RKO (cell line): ENCODE data around the gene PADI6.
"Not testable (repeated sequence)": the region's sequence is repeated elsewhere in the genome, so short reads cannot be mapped to it uniquely, and the experiment has no call there.

Experiments
- DNase-seq: peaks from one replicate; pipeline ENCODE4 v3.0.0-alpha.2; 2016; ENCODE audit warnings: low spot score

PADI6 gene

DNA sequence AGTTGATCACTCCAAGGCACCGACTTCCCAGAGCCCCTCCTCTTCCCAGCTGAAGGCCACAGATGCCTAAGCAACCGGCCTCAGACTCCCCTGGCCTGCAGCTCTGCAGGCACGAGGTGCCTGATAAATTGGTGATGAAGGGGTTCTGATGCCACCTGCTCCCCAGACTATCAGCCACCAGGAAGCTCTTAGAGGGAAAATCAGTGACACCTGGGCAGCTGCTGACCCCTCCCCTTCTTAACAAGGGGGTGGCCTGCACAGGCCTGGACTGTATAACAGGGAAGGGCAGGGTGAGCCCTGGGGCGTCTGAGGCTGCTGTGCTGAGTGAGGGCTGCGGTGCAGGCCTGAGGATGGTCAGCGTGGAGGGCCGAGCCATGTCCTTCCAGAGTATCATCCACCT lies at the start of gene PADI6:
Gene PADI6, plus strand, starts transcription at position 301 of the 400 bp plus-strand sequence. Its CDS starts 50 bp downstream, at position 351.
- no peak for DNase-seq

DNA sequence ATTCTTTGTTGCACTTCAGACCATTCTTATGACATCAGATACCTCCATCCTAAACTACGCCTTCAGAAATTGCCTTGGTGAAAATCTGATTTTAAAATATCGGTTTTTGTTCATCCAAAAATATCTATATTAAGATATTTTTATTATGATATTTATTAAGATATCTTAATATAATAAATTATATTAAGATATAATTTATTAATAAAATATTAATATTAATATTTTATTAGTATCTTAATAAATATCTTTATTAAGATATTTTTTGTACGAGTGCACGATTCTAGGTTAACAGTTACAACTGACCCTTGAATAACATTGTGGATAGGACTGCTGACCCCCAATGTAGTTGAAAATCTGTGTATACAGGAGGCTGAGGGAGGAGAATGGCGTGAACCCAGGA lies 43.1 kb upstream of the PADI6 start:
- DNase-seq, result no peak

DNA sequence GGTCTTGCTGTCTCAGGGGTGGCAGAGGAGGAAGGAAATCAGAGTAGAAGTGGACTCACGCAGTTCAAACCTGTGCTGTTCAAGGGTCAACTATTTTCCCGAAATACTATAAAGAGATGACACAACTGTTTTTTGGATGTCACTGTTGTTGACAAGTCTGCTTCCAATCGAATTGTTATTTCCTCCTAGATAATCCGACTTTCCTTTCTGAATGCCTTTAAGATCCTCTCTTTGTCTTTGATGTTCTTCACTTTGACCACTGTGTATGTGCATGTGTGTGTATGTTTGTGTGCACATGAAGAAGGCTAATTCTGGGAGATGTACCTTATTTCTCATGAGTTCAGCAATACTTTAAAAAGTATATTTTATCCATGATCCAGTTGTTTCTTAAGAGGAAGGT lies 42.4 kb upstream of the PADI6 start:
- DNase-seq, result no peak

DNA sequence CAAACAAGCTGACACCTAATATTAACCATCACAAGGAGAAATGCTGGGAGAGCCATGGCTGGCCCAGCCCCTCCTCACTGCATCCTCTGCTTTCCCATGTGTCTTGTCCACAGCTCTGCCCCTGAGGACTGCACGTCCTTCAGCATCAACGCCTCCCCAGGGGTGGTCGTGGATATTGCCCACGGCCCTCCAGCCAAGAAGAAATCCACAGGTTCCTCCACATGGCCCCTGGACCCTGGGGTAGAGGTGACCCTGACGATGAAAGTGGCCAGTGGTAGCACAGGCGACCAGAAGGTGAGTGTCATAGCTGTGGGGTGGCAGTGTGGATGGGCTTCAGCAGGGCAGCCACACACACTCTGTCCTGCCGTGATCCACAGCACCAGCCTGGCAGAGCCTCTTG lies 41.1 kb upstream of the PADI6 start:
- no peak for DNase-seq

DNA sequence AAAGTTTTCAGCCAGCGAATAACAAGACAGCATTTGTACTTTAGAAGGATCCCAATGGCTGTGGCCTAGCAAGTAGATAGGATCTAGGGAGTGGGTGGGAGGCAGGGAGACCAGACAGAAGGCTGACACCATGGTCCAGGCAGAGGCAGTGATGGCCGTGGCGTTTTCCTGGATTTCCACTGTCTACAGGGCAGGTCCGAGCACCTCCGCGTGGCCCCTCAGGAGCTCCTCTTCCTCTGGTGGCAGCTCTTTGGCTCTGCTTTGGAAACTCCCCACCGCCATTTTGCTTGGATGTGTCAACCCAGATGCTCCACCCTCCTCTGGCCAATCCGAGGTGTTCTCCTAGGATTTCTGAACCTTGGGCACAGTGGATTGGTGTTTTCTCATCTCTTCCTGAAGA lies 38.9 kb upstream of the PADI6 start:
- no peak for DNase-seq

DNA sequence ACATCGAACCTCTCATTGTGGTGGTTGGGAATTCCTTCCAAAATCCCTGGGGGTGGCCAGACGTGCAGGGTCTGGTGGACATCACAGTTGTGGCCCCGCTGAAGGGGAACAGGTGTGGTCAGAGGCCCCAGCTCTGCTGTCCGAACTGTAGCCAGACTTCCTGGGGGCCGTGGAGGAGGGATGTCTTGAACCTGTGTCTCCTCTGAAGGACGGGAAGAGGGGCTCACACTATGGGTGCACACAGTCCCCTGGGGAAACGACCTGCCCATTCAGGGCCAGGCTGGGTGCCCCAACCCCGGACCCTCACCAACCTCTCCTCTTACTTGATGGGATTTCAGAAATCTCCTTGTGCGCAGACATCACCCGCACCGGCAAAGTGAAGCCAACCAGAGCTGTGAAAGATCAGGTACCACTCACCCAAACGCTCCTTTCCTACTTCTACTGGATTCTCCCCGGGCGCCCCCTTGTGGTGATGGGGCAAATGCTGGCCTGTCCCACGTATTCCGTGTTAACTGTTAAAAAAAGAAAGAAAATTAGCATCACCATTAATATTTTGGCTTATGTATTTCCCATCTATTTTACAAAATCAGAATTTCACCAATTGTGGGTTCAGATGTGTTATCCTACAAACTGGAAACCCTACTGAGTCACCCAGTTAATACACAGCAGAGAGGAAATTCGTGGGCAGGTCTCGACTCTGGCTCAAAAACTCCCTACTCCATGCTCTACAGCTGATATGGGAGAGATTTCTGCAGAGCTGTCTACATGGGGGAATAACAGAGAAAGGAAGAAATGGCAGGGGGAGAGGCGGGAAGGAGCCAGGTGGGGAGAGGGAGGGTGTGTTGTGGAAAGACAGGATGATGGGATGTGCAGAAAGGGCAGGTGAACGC lies 35.9 kb upstream of the PADI6 start:
- DNase-seq, result peak; percentile 60

DNA sequence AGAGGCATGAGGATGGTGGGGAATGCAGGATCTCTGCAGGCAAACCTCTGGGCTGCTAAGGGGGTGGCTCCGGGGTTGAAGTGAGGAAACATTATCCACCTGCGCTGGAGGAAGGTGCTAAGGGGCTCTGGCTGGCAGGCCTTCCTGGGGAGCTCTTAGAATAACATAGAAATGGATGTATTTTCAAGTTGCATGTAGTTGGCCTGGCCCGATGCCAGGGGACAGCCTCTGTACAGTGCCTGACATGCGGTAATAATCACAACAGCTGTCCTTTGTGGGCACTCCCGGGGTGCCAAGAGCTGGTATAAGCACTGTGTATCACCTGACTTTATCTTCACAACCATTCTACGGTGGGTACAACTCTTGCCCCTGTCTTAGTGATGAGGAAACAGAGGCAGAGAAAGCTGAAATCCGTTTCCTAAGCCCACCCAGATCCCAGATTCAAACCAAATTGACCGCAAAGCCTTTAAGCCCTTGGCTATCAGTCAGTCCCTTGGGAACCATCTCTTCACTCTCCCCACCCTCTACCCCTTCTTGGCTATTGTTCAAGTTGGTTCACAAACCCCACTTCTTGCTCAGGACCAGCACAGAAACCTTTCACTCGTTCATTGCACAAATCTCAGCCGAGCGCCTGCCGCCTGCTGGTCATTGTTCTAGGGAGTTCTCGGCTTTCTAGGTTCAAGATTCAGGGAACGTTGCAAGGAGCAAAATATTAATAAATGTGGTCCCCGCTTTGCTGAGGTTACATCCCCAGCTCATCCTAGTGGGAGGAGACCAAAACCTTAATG lies 33.1 kb upstream of the PADI6 start:
- DNase-seq, result no peak

DNA sequence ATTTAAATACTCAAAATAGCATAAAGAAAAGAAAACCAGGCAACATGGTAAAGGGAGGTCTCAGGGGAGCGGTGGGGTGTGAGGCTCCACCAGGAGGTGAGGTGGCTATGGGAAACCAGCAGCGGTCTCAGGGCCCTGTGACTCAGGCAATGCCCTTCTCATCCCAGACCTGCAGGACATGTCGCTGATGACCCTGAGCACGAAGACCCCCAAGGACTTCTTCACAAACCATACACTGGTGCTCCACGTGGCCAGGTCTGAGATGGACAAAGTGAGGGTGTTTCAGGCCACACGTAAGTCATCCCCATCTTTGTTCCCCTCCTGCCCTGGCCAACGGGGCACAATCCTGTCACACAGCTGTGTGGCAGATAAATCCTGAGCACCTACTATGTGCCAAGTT lies 32.5 kb upstream of the PADI6 start:
- DNase-seq, result no peak

DNA sequence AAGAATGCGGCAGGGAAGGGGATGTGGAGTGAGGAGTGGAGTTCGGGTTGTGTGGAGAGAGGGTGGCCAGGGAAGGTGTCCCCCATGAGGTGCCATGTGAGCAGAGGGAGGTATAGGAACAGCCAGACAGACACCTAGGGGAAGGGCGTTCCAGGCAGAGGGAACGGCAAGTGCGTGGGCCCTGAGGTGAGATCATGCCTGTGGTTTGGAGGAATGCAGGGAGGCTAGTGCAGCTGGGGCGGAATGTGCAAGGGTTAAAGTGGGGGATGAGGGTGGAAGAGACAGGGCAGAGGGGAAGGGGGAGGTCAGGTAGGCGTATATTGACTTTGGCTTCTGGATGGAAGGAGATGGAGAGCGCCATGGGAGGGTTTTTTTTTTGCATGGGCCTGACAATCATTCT lies 31.6 kb upstream of the PADI6 start:
- DNase-seq, result no peak

DNA sequence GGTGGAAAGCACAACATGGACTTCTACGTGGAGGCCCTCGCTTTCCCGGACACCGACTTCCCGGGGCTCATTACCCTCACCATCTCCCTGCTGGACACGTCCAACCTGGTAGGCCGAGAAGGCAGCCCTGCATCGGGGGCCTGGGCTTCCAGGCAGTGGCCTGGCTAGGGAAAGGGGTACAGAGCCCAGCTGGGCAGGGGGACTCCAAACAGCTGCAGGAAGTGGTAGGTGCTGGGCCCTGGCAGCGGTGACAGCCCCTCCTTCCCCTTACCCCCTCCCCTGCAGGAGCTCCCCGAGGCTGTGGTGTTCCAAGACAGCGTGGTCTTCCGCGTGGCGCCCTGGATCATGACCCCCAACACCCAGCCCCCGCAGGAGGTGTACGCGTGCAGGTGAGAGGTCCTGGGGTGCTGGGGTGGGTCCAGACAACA lies 30.0 kb upstream of the PADI6 start:
- no peak for DNase-seq

DNA sequence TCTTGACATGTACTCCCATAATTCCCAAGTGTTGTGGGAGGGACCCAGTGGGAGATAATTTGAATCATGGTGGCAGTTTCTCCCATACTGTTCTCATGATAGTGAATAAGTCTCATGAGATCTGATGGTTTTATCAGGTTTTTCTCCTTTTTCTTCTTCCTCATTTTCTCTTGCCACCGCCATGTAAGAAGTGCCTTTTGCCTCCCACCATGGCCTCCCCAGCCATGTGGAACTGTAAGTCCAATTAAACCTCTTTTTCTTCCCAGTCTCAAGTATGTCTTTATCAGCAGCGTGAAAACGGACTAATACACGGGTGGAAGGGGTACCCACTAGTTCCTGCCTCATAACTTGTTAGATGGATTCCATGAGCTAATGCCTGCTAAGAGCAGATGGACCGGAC lies 26.5 kb upstream of the PADI6 start:
- DNase-seq, result not testable (repeated sequence)

DNA sequence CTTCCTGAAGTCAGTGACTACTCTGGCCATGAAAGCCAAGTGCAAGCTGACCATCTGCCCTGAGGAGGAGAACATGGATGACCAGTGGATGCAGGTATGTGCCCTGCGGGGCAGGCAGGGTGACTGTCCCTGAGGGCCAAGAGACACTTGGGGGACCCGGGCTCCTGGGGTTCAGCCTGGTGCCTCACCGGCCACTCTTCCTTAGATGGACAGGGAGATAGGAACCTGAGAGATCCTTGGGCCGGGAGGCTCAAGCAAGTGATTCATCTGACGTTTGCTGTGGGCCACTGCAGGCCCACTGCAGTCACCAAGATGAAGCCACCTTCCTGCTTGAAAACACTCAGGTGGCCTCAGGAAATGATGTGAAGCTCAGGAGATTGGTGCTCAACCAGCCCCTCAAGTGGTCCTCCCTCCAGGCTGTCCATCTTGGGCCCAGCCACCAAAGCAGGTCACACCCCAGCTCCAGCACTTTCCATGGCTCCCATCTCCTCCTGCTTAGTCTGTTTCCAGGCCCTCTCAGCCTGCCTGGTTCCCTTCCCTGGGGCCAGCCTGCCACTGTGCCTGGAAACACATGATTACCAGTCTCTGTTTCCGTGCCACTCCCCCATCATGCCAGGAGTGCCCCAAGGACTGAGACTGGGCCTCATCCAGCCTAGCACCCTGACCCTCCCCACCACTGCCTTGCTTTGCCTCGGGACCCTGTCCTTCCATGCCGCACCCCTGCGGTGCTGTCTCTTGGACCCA lies 25.8 kb upstream of the PADI6 start:
- no peak for DNase-seq

DNA sequence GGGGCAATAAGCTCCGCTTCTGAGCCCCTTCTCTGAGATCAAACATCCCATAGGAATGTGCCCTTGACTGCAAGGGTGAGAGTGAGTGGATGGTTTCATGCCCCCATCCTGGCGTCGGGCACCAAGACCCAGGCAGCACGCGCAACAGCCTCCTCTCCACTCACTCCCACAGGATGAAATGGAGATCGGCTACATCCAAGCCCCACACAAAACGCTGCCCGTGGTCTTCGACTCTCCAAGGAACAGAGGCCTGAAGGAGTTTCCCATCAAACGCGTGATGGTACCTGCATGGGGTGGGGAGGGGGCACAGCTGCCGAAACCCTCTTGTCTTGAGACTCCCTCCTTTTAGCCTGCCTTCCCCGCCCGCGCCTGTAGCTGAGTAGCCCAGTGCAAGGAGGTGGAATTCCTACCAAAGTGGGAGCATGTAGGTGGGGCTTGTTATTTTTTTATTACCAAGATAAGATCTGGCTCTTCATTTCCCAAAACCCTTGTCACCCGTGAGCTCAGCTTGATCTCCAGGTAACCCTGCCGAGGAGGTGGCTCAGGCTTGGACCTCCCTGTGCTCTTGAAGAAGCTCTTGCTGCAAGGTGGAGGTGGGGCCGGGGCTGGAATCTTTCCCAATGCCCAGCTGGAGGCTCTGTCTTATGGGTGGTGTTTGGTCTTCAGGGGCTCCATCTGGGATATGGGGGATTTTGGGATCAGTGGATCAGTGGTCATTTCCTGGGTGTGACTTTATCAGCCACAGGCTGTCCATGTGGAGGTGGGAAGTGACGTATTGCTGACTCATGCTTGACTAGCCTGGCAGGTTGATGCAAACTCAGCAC lies 24.0 kb upstream of the PADI6 start:
- DNase-seq, result peak; percentile 72

DNA sequence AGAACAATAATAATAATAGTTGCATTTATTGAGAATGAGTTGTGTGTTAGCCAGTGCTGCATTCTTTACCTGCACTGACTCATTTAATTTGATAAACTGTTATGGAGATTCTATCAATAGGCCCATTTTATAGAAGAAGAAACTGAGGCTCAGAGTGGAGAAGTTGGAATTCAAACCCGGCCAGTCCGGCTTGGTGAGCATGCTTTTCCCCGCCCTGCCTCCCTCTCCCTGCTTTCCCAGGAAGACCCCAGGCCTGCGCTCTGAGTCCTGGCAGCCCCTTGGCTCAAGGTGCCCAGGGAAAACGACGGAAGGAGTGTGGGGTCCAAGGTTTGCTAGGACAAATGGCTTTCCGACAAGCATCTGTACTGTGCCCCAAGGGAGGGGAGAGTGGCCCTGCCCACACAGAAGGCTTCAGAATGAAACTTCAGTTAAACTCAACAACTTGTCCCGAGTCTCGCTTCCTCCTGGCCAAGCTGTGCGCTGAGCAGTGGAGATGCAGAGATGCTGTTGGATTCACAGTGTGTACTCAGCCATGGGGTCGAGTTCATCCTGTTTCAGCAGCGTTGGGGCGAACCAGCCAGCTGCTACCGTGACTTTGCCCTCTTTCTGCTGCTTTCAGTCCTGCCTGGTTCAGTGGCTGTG lies 23.3 kb upstream of the PADI6 start:
- DNase-seq, result no peak

DNA sequence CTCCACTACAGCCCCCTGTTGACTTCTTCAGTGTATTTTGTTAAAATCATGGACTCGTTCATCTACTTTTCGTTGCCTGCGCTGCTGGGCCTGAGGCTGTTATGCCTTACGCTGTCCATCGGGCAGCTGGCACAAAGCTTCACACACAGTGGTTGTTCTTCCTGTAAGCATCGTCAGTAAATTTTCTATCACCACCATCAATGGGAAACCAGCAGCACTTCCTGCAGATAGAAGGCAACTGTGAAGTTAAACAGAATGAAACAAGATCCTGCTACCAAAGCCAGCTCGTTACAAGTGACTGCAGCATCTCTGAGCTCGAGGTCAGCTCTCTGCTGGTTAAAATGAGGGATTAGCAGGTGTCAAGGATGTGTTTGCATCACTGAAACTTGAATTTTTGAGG lies 21.9 kb upstream of the PADI6 start:
- no peak for DNase-seq

DNA sequence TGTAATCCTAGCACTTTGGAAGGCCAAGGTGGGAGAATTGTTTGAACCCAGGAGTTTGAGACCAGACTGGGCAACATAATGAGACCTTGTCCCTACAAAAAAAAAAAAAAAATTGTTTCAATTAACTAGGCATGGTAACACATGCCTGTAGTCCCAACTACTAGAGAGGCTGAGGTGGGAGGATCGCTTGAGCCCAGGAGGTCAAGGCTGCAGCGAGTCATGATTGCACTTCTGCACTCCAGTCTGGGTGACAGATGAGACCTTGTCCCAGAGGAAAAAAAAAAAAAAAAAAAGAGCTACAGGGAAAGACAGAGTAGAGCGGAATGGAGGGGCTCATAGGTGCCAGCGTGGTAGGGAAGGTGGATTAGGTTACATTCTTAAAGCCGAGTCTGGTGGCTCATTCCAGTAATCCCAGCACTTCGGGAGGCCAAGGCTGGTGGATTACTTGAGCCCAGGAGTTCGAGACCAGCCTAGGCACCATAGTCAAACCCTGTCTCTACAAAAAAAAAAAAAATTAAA lies 21.0 kb upstream of the PADI6 start:
- DNase-seq, result no peak

DNA sequence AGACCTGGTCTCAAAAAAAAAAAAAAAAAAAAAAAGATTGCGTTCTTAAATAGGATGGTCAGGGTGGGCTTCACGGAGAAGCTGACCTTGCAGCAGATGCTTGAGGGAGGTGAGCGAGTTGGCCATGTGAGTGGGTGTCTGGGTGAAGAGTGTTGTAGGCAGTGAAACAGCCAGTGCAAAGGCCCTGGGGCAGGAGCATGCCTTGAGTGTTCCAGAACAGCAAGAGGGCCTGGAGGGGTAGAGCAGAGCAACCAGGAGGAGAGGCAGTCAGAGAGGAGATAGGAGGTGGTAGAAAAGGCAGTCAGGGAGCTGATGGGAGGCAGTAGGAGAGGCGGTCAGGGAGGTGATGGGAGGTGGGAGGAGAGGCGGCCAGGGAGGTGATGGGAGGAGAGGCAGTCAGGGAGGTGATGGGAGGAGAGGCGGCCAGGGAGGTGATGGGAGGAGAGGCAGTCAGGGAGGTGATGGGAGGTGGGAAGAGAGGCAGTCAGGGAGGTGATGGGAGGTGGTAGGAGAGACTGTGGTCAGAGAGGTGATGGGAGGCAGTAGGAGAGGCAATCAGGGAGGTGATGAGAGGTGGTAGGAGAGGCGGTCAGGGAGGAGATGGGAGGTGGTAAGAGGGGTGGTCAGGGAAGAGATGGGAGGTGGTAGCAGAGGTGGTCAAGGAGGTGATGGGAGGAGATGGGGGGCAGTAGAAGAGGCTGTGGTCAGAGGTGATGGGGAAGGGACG lies 20.2 kb upstream of the PADI6 start:
- no peak for DNase-seq

DNA sequence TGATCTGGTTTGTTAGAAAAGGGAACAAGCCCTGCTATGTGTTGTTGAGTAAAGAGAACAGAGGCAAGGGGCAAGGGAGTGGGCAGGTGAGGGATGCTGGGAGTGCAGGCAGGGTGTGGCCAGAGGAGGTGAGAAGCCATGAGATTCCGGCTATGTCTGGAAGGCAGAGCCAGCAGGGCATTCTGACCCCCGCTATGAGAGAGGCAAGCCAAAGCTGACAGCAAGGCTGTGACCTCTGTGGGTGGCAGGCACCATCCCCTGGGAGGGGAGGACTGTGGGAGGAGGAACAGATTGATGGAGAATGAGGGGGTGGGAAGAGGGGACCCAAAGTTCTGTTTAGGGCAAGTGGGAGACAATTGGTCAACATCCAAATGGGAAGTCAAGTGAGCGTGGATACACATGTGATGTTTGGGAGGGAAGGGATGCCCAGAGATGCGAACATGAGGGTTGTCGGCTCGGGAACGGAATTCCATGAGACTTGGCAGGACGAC lies 19.5 kb upstream of the PADI6 start:
- DNase-seq, result no peak

DNA sequence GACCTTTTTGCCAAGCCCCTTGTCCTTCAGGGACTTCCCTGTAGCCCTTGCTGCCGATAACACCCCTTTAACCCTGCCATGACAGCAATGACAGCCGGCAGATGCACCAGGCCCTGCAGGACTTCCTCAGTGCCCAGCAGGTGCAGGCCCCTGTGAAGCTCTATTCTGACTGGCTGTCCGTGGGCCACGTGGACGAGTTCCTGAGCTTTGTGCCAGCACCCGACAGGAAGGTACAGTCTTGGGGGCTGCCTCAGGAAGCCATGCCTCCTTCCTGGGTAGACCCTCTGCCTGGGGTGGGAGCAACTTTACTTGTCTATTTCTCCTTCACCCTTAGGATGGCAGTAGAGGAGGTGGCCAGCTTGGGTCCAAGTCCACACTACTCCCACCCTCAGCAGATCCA lies 16.1 kb upstream of the PADI6 start:
- DNase-seq, result no peak

DNA sequence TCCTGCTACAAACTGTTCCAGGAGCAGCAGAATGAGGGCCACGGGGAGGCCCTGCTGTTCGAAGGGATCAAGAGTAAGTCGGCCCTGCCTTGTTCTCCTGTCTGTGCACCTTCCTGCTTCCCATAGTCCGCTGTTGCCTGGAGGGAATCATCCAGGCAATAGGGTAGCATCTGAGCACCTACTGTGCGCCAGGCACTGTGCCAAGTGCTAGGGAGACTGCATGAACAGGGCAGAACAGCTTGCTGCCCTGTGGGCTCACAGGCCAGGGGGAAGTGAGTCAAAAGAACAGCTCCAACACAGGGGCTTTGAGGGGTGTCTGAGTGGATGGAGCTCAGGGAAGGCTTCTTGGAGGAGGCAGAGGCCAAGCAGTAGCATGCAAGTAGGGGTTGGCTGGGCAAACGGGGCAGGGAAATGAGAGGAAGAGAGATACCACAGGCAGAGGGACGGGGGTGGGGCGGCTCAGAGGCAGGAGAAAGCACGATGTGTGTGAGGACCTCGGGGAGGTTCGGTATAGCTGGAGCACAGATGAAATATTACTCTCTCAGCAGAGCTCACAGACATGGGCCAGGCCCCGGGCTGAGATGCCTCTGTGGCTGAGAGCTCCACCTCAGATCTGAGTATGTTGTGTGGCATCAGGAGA lies 15.5 kb upstream of the PADI6 start:
- DNase-seq, result no peak
